Right hindlimb (tissue), 1 donor: ENCODE measurements around the gene FES.
"Not testable (repeated sequence)": the region's sequence is repeated elsewhere in the genome, so short reads cannot be mapped to it uniquely, and the experiment has no call there.

Experiments
- DNase-seq: peaks from one replicate; pipeline ENCODE4 v3.0.0-alpha.2; 2018

Gene FES

GRCh38 chr15:90911906-90912769, 27.8 kb downstream of the FES start:
- DNase-seq, result no peak

- no peak for DNase-seq
These were observed 28.4 kb downstream of the FES start for GRCh38 chr15:90912770-90913075.

- no peak for DNase-seq
These were observed 29.2 kb downstream of the FES start for GRCh38 chr15:90913398-90913944.

GRCh38 chr15:90914305-90915080, 30.2 kb downstream of the FES start:
- DNase-seq, result no peak

GRCh38 chr15:90915216-90915807, 31.0 kb downstream of the FES start:
- DNase-seq, result no peak

DNA sequence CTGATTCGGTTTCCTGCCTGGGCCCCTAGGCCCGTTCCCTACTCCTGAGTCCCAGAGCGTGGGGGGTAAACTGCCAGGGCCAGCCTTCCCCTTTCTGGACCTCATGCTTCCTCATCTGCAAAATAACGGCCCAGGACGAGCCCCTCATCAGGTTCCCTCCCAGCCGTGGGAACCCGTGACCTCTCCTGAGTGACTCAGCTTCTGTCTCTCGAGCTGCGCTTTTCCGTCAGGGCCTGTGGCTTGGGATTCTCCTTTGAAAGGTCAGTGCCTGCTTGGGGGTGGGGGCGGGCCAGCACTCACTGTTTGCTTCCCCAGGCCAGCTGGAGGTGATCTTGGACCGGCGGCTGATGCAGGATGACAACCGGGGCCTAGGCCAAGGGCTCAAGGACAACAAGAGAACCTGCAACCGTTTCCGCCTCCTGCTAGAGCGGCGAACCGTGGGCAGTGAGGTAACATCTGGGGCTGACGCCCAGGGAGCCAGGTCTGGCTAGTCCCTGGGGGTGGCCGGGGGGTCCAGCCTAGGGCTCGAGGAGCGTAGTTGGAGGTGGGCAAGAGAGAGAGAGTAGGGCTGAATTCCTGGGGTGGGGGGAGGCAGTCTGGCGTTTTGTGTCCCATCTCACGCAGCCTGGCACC, 31.6 kb downstream of the FES start:
- no peak for DNase-seq

DNA sequence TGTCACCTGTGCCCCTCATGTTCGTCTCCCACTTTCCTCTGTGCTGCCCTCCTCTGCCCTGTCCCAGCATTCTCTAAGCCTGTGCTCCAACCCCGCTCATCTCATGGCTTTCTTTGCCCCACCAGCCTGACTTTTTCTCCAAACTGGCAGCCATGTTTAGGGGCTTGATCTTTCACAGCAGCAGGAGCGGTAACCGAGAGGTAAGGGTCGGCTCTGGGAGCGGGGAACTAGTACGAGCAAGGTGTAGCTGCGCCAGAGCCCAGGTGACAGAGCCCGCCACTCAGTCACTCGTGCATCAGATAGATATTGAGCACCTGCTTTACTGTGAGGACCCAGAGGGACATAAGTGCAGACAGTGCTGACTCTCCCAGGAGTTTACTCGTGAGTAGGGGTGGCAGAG, 32.2 kb downstream of the FES start:
- no peak for DNase-seq

DNA sequence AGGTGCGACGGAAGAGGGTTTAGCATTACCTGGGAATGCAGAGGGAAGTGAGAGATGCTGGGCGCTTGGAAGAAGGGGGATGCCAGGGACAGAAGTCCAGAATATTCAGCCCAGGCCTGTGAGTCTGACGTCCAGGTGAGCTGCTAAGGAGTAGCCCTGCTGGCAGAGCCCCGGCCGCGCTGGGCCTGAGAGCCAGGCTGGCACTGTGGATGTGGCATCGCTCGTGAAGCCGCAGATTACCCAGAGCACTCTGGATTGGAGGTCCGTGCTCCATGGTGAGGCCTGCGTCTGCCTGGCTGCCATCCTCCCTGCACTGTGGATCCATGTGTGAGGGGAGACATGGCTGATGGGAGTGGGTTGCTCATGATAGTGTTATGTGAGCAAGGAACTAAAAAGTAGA, 33.3 kb downstream of the FES start:
- DNase-seq, result no peak

- no peak for DNase-seq
These were observed 33.9 kb downstream of the FES start for GRCh38 chr15:90918034-90918788.

DNA sequence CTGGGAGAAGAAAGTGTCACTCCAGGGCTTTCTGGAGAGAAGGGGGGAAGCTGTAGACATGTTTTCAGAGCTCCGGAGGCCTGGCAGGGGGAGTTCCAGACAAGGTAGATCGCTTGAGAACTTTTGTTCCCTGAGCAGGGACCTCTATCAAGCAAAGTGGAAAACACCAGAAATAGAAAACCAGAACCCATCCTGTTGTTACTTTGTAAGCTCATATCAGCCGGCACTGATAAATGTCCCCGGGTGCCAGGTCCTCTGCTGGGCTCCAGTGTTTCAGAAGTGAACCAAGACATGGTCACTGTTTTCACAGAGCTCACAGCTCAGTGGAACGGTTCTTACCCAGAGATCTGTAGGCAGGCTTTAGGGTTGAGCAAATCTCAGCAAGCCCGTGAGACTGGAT, 34.5 kb downstream of the FES start:
- no peak for DNase-seq

- no peak for DNase-seq
These were observed 37.6 kb downstream of the FES start for GRCh38 chr15:90921887-90922286.

DNA sequence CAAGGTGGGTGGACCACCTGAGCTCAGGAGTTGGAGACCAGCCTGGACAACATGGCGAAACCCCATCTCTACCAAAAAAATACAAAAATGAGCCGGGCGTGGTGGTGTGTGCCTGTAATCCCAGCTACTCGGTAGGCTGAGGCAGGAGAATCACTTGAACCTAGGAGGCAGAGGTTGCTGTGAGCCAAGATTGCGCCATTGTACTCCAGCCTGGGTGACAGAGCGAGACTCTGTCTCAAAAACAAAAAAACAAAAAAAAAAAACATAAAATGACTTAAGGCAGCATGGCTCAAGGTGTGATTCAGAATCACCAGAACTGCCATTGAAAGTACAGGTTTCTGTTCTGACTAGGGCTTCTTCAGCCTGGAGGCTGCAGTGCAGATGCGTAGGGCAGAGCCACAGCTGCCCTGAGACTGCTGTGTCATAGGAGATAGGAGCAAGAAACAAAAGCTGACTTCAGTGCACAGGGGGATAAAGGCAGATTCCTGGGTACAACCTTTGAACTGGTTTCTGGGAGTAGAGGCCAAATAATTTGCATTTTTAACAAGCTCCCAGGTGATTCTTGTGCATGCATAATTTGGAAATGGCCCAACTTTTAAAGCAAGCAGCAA, 38.5 kb downstream of the FES start:
- DNase-seq, result not testable (repeated sequence)

DNA sequence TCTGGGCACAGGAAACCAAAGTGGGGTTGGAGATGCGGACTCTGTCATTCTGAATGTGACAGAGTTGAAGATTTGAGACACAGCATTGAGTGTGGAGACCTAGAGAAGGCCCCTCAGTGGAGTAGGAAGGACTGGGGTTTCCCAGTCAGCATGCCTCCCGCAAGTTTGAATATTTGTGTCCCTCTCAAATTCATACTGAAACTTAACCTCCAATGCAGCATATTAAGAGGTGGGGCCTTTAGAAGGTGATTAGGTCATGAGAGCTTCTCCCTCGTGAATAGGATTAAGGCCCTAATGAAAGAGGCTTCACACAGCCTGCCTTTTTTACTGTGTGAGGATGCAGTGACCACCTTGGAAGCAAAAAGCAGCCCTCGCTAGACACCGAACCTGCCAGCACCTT, 40.1 kb downstream of the FES start:
- no peak for DNase-seq

DNA sequence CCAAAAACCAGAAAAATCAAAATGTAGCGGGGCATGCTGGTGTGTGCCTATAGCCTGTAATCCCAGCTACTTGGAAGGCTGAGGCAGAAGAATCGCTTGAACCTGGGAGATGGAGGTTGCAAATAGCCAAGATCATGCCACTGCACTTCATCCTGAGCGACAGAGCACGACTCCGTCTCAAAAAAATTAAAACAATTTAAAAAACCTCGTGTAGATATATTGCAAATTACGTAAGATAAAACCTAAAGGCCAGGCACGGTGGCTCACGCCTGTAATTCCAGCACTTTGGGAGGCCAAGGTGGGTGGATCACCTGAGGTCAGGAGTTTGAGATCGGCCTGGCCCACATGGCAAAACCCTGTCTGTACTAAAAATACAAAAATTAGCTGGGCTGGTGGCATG, 42.5 kb downstream of the FES start:
- DNase-seq, result not testable (repeated sequence)

GRCh38 chr15:90928106-90928505, 43.8 kb downstream of the FES start:
- DNase-seq, result not testable (repeated sequence)

- DNase-seq, result no peak
These were observed 45.1 kb downstream of the FES start for GRCh38 chr15:90929246-90930019.

DNA sequence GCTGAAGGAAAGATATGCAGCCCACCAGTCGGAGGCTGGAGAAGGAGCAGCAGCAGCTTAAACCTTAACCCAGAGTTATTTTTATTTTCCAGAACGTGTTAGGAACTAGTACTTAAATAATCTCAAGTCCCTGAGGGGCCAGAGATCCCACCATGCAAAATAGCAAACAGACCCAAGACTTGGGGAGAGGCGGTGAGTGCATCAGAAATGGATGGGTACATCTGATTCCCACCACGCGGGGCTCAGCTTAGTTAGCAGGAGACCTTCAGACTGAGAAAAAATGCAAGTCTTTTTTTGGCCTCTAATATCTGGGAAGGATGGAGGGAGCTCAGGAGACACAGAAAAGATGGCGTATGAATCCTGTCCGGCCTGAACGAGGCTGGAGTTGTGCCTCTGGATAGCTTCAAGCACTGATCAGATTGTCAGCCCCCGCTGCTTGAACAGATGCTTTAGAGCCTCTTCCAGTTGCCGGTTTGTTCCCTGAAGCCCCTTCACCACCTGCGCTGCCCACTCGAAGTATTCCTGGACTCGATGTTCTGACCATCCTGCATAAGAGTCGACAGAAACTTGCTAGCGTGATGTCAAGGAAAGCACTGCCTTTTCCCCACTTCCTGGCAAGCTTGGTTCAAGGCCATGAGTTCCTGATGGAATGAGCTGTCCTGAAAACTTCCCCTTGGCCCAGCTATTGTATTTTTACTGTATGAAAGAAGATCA, 46.7 kb downstream of the FES start:
- DNase-seq, result no peak

GRCh38 chr15:90931575-90931827, 47.2 kb downstream of the FES start:
- no peak for DNase-seq

GRCh38 chr15:90931828-90932659, 47.7 kb downstream of the FES start, which contains the start of gene HDDC3:
Gene HDDC3, minus strand, starts transcription at chr15:90932549. Its CDS starts 9 bp downstream, at chr15:90932540.
- peak; percentile 90 for DNase-seq

DNA sequence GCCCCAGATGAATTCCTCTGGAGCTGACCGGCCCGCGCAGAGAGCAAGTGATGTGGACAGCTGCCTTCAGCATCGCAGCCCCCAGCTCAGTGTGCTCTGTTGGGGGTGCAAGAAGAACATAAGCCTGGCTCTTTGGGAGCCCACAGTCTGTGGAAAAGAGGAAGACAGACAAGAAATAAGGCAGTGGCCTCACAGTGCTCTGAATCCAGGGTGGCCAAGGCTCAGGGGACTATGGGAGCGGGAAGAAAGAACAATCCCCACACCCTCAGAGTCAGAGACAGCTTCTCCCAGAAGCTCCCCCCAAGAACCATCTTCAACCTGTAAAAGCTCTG, 48.3 kb downstream of the FES start:
- DNase-seq, result no peak
